Caco-2 (cell line): ENCODE data around the gene P2RX2. TPM values are rescaled to one million over a fixed set of nuclear protein-coding genes. Genes with fewer than 3 reads are reported as not detected.

Experiments used
- BruUV-seq: library from RNA; stranded (reverse); fragments of 400-500 nt; replicated peaks from 2 replicates; lab custom pipeline; 2021; lab: Mats Ljungman, UMichigan
- CTCF ChIA-PET: fragments of 300-600 bp; sonication (Branson Sonifier 250); formaldehyde crosslinking; loops from one replicate; lab custom pipeline; 2022; ENCODE audit warnings: antibody characterized with exemption; lab: Charles Lee
- POLR2A ChIA-PET: fragments of 300-600 bp; sonication (Branson Sonifier 250); formaldehyde crosslinking; loops from one replicate; lab custom pipeline; 2022; ENCODE audit warnings: antibody characterized with exemption; lab: Charles Lee
- DNase-seq, 2 experiments: peaks; one replicate each; pipeline versions ENCODE4 v3.0.0 to v3.0.0-alpha.2; 2020 to 2022
- H3K27me3 ChIP-seq: replicated peaks from 2 replicates; pipeline ENCODE4 v1.6.0; 2011; ENCODE audit warnings: low read length; ENCODE audit not compliant: control insufficient read depth, insufficient read depth
- H3K36me3 ChIP-seq: 2 replicates; pipeline ENCODE4 v1.5.1; 2011; ENCODE audit warnings: low read length; ENCODE audit not compliant: control insufficient read depth, insufficient read depth
- H3K4me1 ChIP-seq: fragments of 250-450 bp; sonication (Bioruptor Pico); 2 replicates; pipeline ENCODE4 v1.5.1; 2020; ENCODE audit warnings: mild to moderate bottlenecking
- H3K4me3 ChIP-seq: 2 replicates; pipeline ENCODE4 v1.5.1; 2011; ENCODE audit warnings: low read depth, mild to moderate bottlenecking, control low read depth, low read length
- H3K9me3 ChIP-seq: fragments of 250-450 bp; sonication (Bioruptor Pico); 2 replicates; pipeline ENCODE4 v1.5.1; 2020; ENCODE audit warnings: mild to moderate bottlenecking, moderate library complexity
- H3K27ac Mint-ChIP-seq: one replicate; pipeline ENCODE4 v1.8.0; 2022; ENCODE audit warnings: mixed read lengths; ENCODE audit not compliant: unreplicated experiment
- H3K27me3 Mint-ChIP-seq: one replicate; pipeline ENCODE4 v1.8.0; 2022; ENCODE audit warnings: mixed read lengths; ENCODE audit not compliant: insufficient read depth, unreplicated experiment
- H3K36me3 Mint-ChIP-seq: one replicate; pipeline ENCODE4 v1.8.0; 2022; ENCODE audit warnings: mild to moderate bottlenecking, mixed read lengths; ENCODE audit not compliant: insufficient read depth, unreplicated experiment
- H3K4me1 Mint-ChIP-seq: one replicate; pipeline ENCODE4 v1.8.0; 2022; ENCODE audit warnings: low read depth, mixed read lengths; ENCODE audit not compliant: unreplicated experiment
- H3K4me3 Mint-ChIP-seq: one replicate; pipeline ENCODE4 v1.8.0; 2022; ENCODE audit warnings: mild to moderate bottlenecking, moderate library complexity, mixed read lengths; ENCODE audit not compliant: unreplicated experiment
- H3K9me3 Mint-ChIP-seq: one replicate; pipeline ENCODE4 v1.8.0; 2022; ENCODE audit warnings: mixed read lengths; ENCODE audit not compliant: unreplicated experiment
- CTCF ChIP-seq, 2 experiments: fragments of 200-600 bp in 1 of 2; IDR thresholded peaks; 1 replicate in 1 of 2; 2 replicates in 1 of 2; pipeline versions ENCODE4 v1.5.1 to v1.8.0; 2011 to 2022; ENCODE audit warnings: antibody characterized with exemption in 1 of 2, control low read depth in 1 of 2, inconsistent platforms in 1 of 2, low read depth in 1 of 2, low read length in 1 of 2, mild to moderate bottlenecking in 1 of 2, moderate library complexity in 1 of 2; ENCODE audit not compliant: insufficient read depth in 1 of 2, severe bottlenecking in 1 of 2, unreplicated experiment in 1 of 2
- intact Hi-C: fragments of 100-400 bp; cut with micrococcal nuclease; formaldehyde crosslinking; loops from one replicate; pipeline ENCODE4 v1.10.0; 2022; ENCODE audit not compliant: unreplicated experiment
- total RNA-seq: library from RNA; stranded (reverse); gene quantifications from 2 replicates; pipeline ENCODE4 v1.2.3, GENCODE V29; 2022

The P2RX2 gene
- total RNA-seq, 1 experiment from 2014 or later: not detected

DNA sequence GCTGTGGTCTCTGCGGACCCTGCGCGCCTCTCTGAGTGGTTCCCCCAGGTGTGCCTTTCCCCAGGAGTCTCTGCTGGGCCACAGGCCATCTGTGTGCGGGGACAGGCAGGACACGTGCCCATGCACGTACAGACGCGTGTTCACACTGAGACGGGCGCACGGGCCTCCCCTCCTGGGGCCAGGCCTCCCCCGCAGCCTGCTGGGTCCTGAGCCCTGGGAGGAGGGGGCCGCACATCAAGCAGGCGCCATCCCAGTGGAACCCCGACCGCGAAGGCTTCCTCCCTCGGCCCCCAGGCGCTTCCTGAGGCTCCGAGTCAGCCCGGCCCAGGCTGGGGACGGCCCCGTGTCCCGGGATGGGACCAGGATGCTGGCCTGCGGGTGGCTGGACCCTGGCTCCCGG lies 47.9 kb upstream of the P2RX2 start:
- CTCF ChIA-PET: no interaction called here

GRCh38 chr12:132571051-132571450 lies 47.5 kb upstream of the P2RX2 start:
- Mint-ChIP-seq H3K36me3 (peaks cover 30% of the 10 kb centered on the region), H3K27ac (no peak overlapping the region), H3K27me3 (no peaks in the 10 kb centered on the region), H3K4me1 (no peaks in the 10 kb centered on the region), H3K9me3 (no peaks in the 10 kb centered on the region), H3K4me3 (no peak overlapping the region)
- BruUV-seq: no TSS peak
- H3K27me3 ChIP-seq: no peaks in the 10 kb centered on the region
- ChIA-PET POLR2A (interaction anchor here (0.6 kb wide), 1 partner anchor 352 kb away, joined by 3 read pairs; no protein-coding TSS in a partner anchor), CTCF (no interaction called here)
- DNase-seq: no peak
- H3K4me1 ChIP-seq: 0 out of 2 replicates have a peak, but pooled peaks cover 5% of the 10 kb centered on the region
- no peaks in the 10 kb centered on the region for H3K9me3 ChIP-seq
- intact Hi-C loops: no loop called here
- peaks cover 3% of the 10 kb centered on the region for H3K36me3 ChIP-seq
- no peak for TF ChIP-seq CTCF (IDR thresholded peaks at IDR 0.05; ENCODE audit: insufficient read depth in 1 of 2, low read depth in 1 of 2, low read length in 1 of 2, severe bottlenecking in 1 of 2, unreplicated experiment in 1 of 2)
- H3K4me3 ChIP-seq: no peak overlapping the region

More for the DNA sequence above, 47.9 kb upstream of the P2RX2 start:
- H3K27me3 Mint-ChIP-seq: no peaks in the 10 kb centered on the region
- TF ChIP-seq CTCF (IDR thresholded peaks at IDR 0.05; ENCODE audit: insufficient read depth in 1 of 2, low read depth in 1 of 2, low read length in 1 of 2, severe bottlenecking in 1 of 2, unreplicated experiment in 1 of 2): no peak
- H3K27me3 ChIP-seq: no peaks in the 10 kb centered on the region
- H3K4me1 ChIP-seq: 0 out of 2 replicates have a peak, but pooled peaks cover 5% of the 10 kb centered on the region
- H3K4me3 Mint-ChIP-seq: no peak overlapping the region
- peaks cover 3% of the 10 kb centered on the region for H3K36me3 ChIP-seq
- H3K36me3 Mint-ChIP-seq: peaks cover 34% of the 10 kb centered on the region
- no peaks in the 10 kb centered on the region for H3K9me3 Mint-ChIP-seq
- POLR2A ChIA-PET: no interaction called here
- intact Hi-C loops: no loop called here
- H3K4me3 ChIP-seq: no peak overlapping the region
- H3K4me1 Mint-ChIP-seq: no peaks in the 10 kb centered on the region
- no TSS peak for BruUV-seq
- no peak for DNase-seq
- no peak overlapping the region for H3K27ac Mint-ChIP-seq
- H3K9me3 ChIP-seq: no peaks in the 10 kb centered on the region

- CTCF ChIA-PET: no interaction called here
- no peaks in the 10 kb centered on the region for H3K27me3 Mint-ChIP-seq
- H3K4me1 Mint-ChIP-seq: no peaks in the 10 kb centered on the region
- no peak overlapping the region for H3K27ac Mint-ChIP-seq
- peaks cover 25% of the 10 kb centered on the region for H3K36me3 Mint-ChIP-seq
- intact Hi-C loops: no loop called here
- POLR2A ChIA-PET: interaction anchor here (0.6 kb wide), 1 partner anchor 352 kb away, joined by 3 read pairs; no protein-coding TSS in a partner anchor
- no peaks in the 10 kb centered on the region for H3K27me3 ChIP-seq
- no peak for DNase-seq
- no peak overlapping the region for H3K4me3 ChIP-seq
- TF ChIP-seq CTCF (IDR thresholded peaks at IDR 0.05; ENCODE audit: insufficient read depth in 1 of 2, low read depth in 1 of 2, low read length in 1 of 2, severe bottlenecking in 1 of 2, unreplicated experiment in 1 of 2): no peak
- no peaks in the 10 kb centered on the region for H3K9me3 ChIP-seq
- 0 out of 2 replicates have a peak, but pooled peaks cover 5% of the 10 kb centered on the region for H3K4me1 ChIP-seq
- no peak overlapping the region for H3K4me3 Mint-ChIP-seq
- H3K9me3 Mint-ChIP-seq: no peaks in the 10 kb centered on the region
- H3K36me3 ChIP-seq: peaks cover 3% of the 10 kb centered on the region
- BruUV-seq: no TSS peak
These were observed 47.0 kb upstream of the P2RX2 start for GRCh38 chr12:132571598-132571997.
